Liver (tissue), 3 donors: Measurements from ENCODE around the gene TIMMDC1.

Experiments used
- CTCF ChIP-seq: fragments of 150-350 bp; IDR thresholded peaks from 2 replicates; pipeline ENCODE4 v1.5.1; 2017; ENCODE audit warnings: improper control_type of control experiment, low read depth, low read length; ENCODE audit not compliant: missing input control
- EGR1 ChIP-seq, 2 donors: IDR thresholded peaks; 2 replicates each; pipeline ENCODE4 v1.6.1; 2016 to 2018; ENCODE audit warnings: antibody characterized with exemption in 2 of 2, low read depth in 2 of 2
- FOXA1 ChIP-seq: IDR thresholded peaks from 2 replicates; pipeline ENCODE4 v1.6.1; 2016; ENCODE audit warnings: antibody characterized with exemption
- GABPA ChIP-seq, 2 donors: IDR thresholded peaks in 1 of 2; conservative IDR thresholded peaks in 1 of 2; 2 replicates each; pipeline ENCODE4 v1.6.1; 2016; ENCODE audit warnings: antibody characterized with exemption in 2 of 2, mild to moderate bottlenecking in 1 of 2, moderate library complexity in 1 of 2
- TF ChIP-seq, protein P1 (sequence below): IDR thresholded peaks from 2 replicates; pipeline ENCODE4 v1.6.1; 2016; ENCODE audit warnings: antibody characterized with exemption
- TF ChIP-seq, protein P2 (sequence below): IDR thresholded peaks from 2 replicates; pipeline ENCODE4 v1.6.1; 2016; ENCODE audit warnings: antibody characterized with exemption, mild to moderate bottlenecking
- donor health status: healthy.
- donor health status: healthy.

DNA sequence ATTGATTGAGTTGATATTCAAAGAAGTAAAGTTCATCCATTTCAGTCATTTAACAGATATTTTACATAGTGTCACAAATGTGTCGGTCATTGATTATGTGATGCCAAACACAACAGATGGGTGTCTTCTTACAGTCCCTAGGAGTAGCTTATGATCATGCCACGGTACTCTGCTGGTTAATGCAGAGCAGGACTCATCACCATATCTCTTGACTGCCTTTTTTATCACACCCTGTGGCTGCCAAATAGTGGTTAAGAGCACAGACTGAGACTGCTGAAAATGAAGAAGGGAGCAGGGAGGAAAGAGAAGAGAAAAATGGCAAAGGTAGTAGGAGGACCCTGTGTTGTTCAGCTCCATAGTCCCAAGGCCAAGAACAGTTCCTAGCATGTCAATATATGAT is 12.8 kb upstream of the TIMMDC1 start:
- TF ChIP-seq CTCF = no peak
- TF ChIP-seq, protein P1, sequence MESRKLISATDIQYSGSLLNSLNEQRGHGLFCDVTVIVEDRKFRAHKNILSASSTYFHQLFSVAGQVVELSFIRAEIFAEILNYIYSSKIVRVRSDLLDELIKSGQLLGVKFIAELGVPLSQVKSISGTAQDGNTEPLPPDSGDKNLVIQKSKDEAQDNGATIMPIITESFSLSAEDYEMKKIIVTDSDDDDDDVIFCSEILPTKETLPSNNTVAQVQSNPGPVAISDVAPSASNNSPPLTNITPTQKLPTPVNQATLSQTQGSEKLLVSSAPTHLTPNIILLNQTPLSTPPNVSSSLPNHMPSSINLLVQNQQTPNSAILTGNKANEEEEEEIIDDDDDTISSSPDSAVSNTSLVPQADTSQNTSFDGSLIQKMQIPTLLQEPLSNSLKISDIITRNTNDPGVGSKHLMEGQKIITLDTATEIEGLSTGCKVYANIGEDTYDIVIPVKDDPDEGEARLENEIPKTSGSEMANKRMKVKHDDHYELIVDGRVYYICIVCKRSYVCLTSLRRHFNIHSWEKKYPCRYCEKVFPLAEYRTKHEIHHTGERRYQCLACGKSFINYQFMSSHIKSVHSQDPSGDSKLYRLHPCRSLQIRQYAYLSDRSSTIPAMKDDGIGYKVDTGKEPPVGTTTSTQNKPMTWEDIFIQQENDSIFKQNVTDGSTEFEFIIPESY = no peak
- TF ChIP-seq FOXA1 = no peak
- no peak for TF ChIP-seq EGR1 (IDR thresholded peaks at IDR 0.05; ENCODE audit: low read depth in 2 of 2)
- TF ChIP-seq GABPA (IDR thresholded peaks at IDR 0.05 in 1 of 2, conservative IDR thresholded peaks at IDR 0.05 in 1 of 2) = no peak
- TF ChIP-seq, protein P2, sequence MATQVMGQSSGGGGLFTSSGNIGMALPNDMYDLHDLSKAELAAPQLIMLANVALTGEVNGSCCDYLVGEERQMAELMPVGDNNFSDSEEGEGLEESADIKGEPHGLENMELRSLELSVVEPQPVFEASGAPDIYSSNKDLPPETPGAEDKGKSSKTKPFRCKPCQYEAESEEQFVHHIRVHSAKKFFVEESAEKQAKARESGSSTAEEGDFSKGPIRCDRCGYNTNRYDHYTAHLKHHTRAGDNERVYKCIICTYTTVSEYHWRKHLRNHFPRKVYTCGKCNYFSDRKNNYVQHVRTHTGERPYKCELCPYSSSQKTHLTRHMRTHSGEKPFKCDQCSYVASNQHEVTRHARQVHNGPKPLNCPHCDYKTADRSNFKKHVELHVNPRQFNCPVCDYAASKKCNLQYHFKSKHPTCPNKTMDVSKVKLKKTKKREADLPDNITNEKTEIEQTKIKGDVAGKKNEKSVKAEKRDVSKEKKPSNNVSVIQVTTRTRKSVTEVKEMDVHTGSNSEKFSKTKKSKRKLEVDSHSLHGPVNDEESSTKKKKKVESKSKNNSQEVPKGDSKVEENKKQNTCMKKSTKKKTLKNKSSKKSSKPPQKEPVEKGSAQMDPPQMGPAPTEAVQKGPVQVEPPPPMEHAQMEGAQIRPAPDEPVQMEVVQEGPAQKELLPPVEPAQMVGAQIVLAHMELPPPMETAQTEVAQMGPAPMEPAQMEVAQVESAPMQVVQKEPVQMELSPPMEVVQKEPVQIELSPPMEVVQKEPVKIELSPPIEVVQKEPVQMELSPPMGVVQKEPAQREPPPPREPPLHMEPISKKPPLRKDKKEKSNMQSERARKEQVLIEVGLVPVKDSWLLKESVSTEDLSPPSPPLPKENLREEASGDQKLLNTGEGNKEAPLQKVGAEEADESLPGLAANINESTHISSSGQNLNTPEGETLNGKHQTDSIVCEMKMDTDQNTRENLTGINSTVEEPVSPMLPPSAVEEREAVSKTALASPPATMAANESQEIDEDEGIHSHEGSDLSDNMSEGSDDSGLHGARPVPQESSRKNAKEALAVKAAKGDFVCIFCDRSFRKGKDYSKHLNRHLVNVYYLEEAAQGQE = no peak
